Urothelium cell line (cell line): ENCODE data around the gene CCSER1.
"Not testable (repeated sequence)": the region's sequence is repeated elsewhere in the genome, so short reads cannot be mapped to it uniquely, and the experiment has no call there.

Experiments used
- DNase-seq: peaks from one replicate; pipeline ENCODE4 v3.0.0; 2011; ENCODE audit warnings: low spot score, mixed read lengths
- FAIRE-seq: peaks from 2 replicates; lab custom pipeline; 2011; peaks lifted over from hg19 to GRCh38; lab: Jason Lieb, UNC

The CCSER1 gene

GRCh38 chr4:91601401-91601800 lies 1474.2 kb downstream of the CCSER1 start:
- FAIRE-seq (no peak), DNase-seq (no peak)

GRCh38 chr4:91611782-91612181 lies 1484.6 kb downstream of the CCSER1 start:
- FAIRE-seq: no peak
- no peak for DNase-seq

GRCh38 chr4:91620952-91621351 lies 1493.8 kb downstream of the CCSER1 start:
- FAIRE-seq (no peak), DNase-seq (no peak)

- no peak for FAIRE-seq
- DNase-seq: no peak
Observed at GRCh38 chr4:91621446-91621845, 1494.3 kb downstream of the CCSER1 start.

- DNase-seq (no peak), FAIRE-seq (no peak)
Observed at GRCh38 chr4:91622925-91623602, 1495.9 kb downstream of the CCSER1 start.

GRCh38 chr4:91623603-91623967 lies 1496.4 kb downstream of the CCSER1 start:
- not testable (repeated sequence) for DNase-seq, FAIRE-seq

- DNase-seq (no peak), FAIRE-seq (no peak)
Observed at GRCh38 chr4:91630054-91630453, 1502.9 kb downstream of the CCSER1 start.

GRCh38 chr4:91630764-91631163 lies 1503.6 kb downstream of the CCSER1 start:
- FAIRE-seq (no peak), DNase-seq (no peak)

GRCh38 chr4:91631335-91631734 lies 1504.1 kb downstream of the CCSER1 start:
- no peak for FAIRE-seq
- no peak for DNase-seq

- FAIRE-seq (no peak), DNase-seq (no peak)
Observed at GRCh38 chr4:91636083-91636482, 1508.9 kb downstream of the CCSER1 start.
